ENCODE data around the gene UTP11.
A peak's percentile ranks its signal among the peaks of the same experiment; 100 is the strongest.

Gene UTP11

DNA sequence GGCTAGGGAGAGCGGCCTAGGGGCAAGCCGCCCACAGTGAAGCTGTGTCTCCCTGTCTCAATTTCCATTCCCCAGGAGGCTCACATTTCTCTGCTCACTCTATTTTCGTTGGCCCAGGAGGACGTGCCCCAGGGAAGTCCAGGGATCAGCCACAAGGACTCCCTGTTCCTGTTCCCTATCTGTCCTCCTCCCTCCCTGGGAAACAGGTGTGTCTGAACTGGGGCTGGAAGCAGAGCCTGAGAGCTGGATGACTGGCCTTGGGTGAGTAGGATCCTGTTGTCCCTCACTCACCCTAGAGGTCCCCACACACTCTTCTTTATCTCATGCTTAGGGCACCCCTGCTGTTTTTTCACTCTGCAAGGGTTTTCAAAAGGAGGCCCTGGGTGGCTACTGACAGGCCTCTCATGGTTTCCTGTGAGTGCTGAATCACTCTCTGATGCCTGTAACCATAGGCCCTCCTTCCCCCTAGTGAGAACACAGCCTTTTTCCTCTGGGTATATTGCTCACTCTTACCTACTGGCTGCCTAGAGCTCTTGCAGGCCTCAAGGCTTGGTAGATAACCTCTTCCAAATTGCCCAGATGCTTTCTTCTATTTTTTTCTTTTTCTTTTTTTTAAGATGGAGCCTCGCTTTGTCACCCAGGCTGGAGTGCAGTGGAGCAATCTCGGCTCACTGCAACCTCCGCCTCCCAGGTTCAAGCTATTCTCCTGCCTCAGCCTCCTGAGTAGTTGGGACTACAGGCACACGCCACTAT is 3.3 kb upstream of the UTP11 start:
- Mint-ChIP-seq H3K9me3 (no peaks in the 10 kb centered on the region), H3K4me1 (ENCODE audit: low read depth) (peaks cover 45% of the 10 kb centered on the region), H3K36me3 (ENCODE audit: low read depth) (peaks cover 20% of the 10 kb centered on the region), H3K27me3 (no peaks in the 10 kb centered on the region), H3K4me3 (no peak overlapping the region), H3K27ac (peak overlapping the region; percentile 81)
- intact Hi-C loops (cut with micrococcal nuclease): no loop called here

DNA sequence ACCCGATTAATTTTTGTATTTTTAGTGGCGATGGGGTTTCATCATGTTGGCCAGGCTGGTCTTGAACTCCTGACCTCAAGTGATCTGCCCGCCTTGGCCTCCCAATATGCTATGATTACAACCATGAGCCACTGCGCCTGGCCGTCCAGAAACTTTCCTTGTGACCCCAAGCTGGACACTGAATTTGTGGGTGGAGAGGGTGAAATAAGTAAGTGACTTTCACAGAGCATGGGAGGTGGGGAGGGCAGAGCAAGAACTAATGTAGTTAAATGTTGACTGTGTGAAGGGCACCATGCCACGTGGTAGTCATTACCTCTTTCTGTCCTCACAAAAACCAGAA is 2.7 kb upstream of the UTP11 start:
- no peaks in the 10 kb centered on the region for H3K9me3 Mint-ChIP-seq
- H3K27me3 Mint-ChIP-seq: no peaks in the 10 kb centered on the region
- peaks cover 16% of the 10 kb centered on the region for H3K36me3 Mint-ChIP-seq (ENCODE audit: low read depth)
- peaks cover 44% of the 10 kb centered on the region for H3K4me1 Mint-ChIP-seq (ENCODE audit: low read depth)
- no peak overlapping the region for H3K4me3 Mint-ChIP-seq
- intact Hi-C loops (cut with micrococcal nuclease): loop anchor here (10.0 kb wide), 1 partner anchor 315 kb away; the partner anchor contains the start of gene CDCA8
- peak overlapping the region; percentile 81 for H3K27ac Mint-ChIP-seq

DNA sequence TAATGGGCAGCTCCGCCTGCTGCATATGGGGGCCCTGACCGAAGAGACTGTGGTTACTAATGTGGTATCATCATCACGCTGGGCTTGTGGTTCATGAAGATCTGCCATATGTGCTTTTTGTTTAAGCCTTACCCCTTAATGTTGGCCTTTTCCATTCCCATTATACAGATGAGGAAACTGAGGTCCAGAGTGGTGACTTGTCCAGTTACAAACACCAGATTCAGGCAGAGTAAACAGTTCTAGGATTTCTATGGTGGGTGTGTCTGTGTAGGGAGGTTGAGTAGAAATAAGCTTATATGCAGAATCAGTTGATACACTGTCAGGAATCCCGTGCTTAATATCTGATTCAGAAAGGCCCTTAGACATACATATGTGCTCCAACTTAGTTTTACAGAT is 691 bp downstream of the UTP11 start:
- intact Hi-C loops (cut with micrococcal nuclease): loop anchor here (10.0 kb wide), 1 partner anchor 318 kb away; the partner anchor contains the start of gene CDCA8
- H3K36me3 Mint-ChIP-seq (ENCODE audit: low read depth): peaks cover 46% of the 10 kb centered on the region
- H3K27me3 Mint-ChIP-seq: no peaks in the 10 kb centered on the region
- no peaks in the 10 kb centered on the region for H3K9me3 Mint-ChIP-seq
- H3K4me1 Mint-ChIP-seq (ENCODE audit: low read depth): peaks cover 43% of the 10 kb centered on the region
- peak overlapping the region; percentile 98 for H3K4me3 Mint-ChIP-seq
- H3K27ac Mint-ChIP-seq: peak overlapping the region; percentile 95

DNA sequence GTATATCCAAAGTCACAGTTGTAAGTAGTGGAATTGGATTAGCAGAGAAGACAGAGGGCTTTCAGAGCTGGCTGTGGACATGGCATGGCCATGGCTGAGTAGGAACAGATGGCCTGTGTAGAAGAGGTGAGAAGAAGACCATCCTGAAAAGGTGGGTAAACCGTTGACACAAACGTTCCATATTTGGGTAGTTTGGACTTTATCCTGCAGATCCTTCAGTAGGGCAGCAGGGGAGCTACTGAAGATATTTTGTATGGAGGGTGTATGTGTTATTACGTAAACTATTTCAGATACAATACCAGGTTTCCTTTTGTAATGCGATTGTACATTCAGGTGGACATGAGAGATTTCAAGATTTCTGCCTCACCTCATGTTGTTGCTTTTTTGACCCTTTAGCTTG is 1.6 kb downstream of the UTP11 start:
- intact Hi-C loops (cut with micrococcal nuclease): loop anchor here (10.0 kb wide), 1 partner anchor 319 kb away; the partner anchor contains the start of gene CDCA8
- no peaks in the 10 kb centered on the region for H3K9me3 Mint-ChIP-seq

DNA sequence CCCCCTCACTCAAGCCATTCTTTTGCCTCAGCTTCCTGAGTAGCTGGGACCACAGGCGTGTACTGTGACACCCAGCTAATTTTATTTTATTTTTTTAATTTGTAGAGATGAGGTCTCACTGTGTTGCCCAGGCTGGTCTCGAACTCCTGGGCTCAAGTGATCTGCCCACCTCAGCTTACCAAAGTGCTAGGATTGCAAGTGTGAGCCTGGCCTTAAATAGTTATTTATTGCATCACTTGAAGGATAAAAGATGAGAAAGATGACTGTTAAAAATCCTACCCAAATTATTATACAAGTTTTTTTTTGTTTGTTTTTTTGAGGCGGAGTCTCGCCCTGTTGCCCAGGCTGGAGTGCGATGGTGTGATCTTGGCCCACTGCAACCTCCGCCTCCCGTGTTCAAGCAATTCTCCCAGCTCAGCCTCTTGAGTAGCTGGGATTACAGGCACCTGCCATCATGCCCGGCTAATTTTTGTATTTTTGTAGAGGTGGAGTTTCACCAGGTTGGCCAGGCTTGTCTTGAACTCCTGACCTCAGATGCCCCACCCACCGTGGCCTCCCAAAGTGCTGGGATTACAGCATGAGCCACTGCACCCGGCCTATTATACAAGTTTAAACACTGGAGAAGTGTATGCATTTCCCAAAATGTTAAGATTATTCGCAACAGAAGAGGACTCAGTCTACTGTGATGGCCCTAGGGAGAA is 2.3 kb downstream of the UTP11 start:
- H3K36me3 Mint-ChIP-seq (ENCODE audit: low read depth): peaks cover 63% of the 10 kb centered on the region

More for the DNA sequence above, 1.6 kb downstream of the UTP11 start:
- H3K36me3 Mint-ChIP-seq (ENCODE audit: low read depth): peaks cover 56% of the 10 kb centered on the region
- H3K4me1 Mint-ChIP-seq (ENCODE audit: low read depth): peaks cover 38% of the 10 kb centered on the region
- H3K27me3 Mint-ChIP-seq: no peaks in the 10 kb centered on the region
- H3K27ac Mint-ChIP-seq: peak overlapping the region; percentile 95
- no peak overlapping the region for H3K4me3 Mint-ChIP-seq

DNA sequence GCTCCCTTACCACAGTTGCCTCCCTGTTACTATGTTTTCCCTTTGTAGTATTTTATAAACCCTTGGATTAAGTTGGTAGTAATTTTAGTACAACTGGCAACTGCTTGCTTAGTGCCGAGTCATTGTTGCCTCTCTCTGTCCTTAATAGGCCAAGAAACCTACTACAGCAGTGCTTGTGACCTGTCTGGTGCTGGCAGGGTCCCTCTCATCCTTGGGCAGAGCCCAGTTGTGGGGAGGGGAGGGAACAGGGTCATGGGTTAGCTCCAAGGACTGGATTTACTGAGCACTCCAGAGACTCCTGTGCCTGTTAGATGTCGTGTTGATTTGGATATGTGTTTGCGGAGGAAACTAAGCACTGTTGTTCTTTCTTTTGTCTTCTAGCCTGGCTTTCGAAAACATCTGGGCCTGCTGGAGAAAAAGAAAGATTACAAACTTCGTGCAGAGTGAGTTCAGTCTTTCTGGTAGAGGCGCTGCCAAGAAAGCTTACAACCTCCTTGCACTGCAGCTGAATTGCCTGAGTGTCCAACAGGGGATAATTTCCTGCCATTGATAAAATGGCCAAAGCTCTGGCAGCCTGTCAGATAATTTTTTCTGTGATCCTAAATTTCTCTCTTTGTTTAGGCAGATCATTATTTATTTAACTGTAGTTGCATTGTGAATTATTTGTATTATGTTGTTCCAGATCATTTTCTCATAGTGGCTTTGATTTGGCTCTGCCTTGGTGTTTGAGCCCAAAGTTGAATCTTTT is 3.6 kb downstream of the UTP11 start:
- peak overlapping the region; percentile 42 for H3K27ac Mint-ChIP-seq
- peaks cover 26% of the 10 kb centered on the region for H3K4me1 Mint-ChIP-seq (ENCODE audit: low read depth)
- H3K4me3 Mint-ChIP-seq: no peak overlapping the region
- H3K9me3 Mint-ChIP-seq: no peaks in the 10 kb centered on the region
- intact Hi-C loops (cut with micrococcal nuclease): loop anchor here (10.0 kb wide), 1 partner anchor 321 kb away; the partner anchor contains the start of gene CDCA8
- H3K36me3 Mint-ChIP-seq (ENCODE audit: low read depth): peaks cover 75% of the 10 kb centered on the region
- no peaks in the 10 kb centered on the region for H3K27me3 Mint-ChIP-seq

More for the DNA sequence above, 2.3 kb downstream of the UTP11 start:
- Mint-ChIP-seq H3K27me3 (no peaks in the 10 kb centered on the region), H3K27ac (no peak overlapping the region), H3K4me1 (ENCODE audit: low read depth) (peaks cover 31% of the 10 kb centered on the region), H3K4me3 (no peak overlapping the region), H3K9me3 (no peaks in the 10 kb centered on the region)
- intact Hi-C loops (cut with micrococcal nuclease): loop anchor here (10.0 kb wide), 1 partner anchor 320 kb away; the partner anchor contains the start of gene CDCA8

DNA sequence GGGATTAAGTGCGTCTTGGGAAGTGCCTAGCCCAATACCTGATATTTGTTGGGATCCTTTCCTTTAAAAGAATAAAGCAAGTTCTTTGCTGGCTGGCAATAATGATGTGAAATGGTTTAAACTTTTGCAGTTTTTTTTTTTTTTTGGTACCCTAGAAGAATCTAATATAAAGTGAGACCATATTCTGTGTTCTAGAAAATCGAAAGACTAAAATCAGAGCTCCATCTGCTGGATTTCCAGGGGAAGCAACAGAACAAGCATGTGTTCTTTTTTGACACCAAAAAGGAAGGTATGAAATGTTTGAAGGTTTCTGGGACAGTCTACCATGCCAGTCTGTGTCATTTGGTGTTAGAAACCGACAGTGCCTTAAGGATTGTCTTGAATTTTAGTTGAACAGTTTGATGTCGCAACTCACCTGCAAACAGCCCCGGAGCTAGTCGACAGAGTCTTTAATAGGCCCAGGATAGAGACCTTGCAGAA is 6.4 kb downstream of the UTP11 start:
- Mint-ChIP-seq H3K4me3 (no peak overlapping the region), H3K36me3 (ENCODE audit: low read depth) (peaks cover 89% of the 10 kb centered on the region), H3K9me3 (no peaks in the 10 kb centered on the region), H3K27me3 (no peaks in the 10 kb centered on the region), H3K27ac (no peak overlapping the region), H3K4me1 (ENCODE audit: low read depth) (peaks cover 14% of the 10 kb centered on the region)
- intact Hi-C loops (cut with micrococcal nuclease): loop anchor here (2.0 to 10.0 kb wide), 2 partner anchors 28 to 324 kb away; partner anchors contain the start of genes CDCA8 and SF3A3

DNA sequence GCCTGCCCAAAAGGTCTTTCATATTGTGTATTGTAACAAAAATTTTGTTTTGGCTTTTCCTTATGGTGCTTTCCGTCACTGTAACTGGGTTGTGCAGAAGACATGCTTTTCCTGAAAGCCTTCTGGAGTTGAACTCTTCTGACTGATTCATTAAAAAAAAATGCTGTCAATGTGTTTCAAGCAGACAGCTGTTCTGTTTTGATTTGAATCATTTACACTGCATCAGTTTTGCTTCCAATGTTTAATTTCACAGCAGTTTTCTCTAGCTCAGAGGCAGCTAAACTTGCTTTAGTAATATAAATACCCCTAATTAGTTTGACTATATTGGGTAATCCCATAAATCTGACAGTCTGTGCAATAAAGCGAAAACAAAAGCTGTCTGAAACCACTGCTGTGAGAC is 7.9 kb downstream of the UTP11 start:
- peaks cover 5% of the 10 kb centered on the region for H3K4me1 Mint-ChIP-seq (ENCODE audit: low read depth)
- H3K27me3 Mint-ChIP-seq: no peaks in the 10 kb centered on the region
- no peaks in the 10 kb centered on the region for H3K9me3 Mint-ChIP-seq
- H3K36me3 Mint-ChIP-seq (ENCODE audit: low read depth): peaks cover 95% of the 10 kb centered on the region
- intact Hi-C loops (cut with micrococcal nuclease): no loop called here
- no peak overlapping the region for H3K27ac Mint-ChIP-seq
- H3K4me3 Mint-ChIP-seq: no peak overlapping the region

DNA sequence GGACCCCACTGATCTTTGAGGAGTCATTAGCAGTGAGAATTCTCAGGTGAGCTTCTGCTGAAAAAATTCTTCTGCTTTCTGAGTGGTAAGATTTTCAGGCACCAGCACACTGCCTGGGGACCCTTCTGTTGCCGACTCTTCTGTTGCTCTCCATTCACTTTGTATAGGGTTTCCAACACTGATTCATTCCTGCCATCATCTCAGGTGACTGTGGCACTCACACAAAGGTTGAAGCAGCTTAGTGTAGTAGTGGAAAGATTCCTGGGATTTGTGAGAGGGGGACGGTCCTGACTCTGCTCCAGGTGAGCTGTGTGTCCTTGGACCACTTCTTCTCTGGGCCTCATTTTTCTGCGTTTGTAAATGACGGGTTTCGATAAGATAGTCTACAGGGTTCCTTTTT is 9.4 kb downstream of the UTP11 start:
- Mint-ChIP-seq H3K27me3 (no peaks in the 10 kb centered on the region), H3K4me3 (no peak overlapping the region), H3K36me3 (ENCODE audit: low read depth) (peaks cover 98% of the 10 kb centered on the region), H3K9me3 (no peaks in the 10 kb centered on the region), H3K27ac (no peak overlapping the region), H3K4me1 (ENCODE audit: low read depth) (peaks cover 8% of the 10 kb centered on the region)
- intact Hi-C loops (cut with micrococcal nuclease): no loop called here

DNA sequence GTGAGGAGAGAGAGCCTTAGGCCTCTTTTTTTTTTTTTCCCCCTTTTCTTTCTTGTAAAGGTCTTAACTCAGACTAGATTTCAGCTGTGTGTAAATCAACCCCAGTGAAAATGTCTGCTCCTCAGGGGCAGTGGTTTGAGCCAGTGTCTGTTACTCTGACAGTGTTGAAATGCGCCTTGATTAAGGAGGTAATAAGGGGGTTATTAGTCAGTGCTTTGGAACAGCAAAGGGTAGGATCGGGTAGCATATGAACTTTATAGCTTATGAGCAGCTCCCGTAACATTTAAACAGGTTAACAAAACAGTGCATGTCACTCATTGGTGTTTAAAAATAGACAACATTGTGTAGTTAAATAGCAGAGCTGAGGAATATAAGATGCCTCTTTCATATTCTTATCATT is 10.3 kb downstream of the UTP11 start:
- Mint-ChIP-seq H3K36me3 (ENCODE audit: low read depth) (peaks cover 94% of the 10 kb centered on the region), H3K27me3 (no peaks in the 10 kb centered on the region), H3K9me3 (no peaks in the 10 kb centered on the region), H3K27ac (no peak overlapping the region), H3K4me1 (ENCODE audit: low read depth) (peaks cover 8% of the 10 kb centered on the region), H3K4me3 (no peak overlapping the region)
- intact Hi-C loops (cut with micrococcal nuclease): no loop called here

DNA sequence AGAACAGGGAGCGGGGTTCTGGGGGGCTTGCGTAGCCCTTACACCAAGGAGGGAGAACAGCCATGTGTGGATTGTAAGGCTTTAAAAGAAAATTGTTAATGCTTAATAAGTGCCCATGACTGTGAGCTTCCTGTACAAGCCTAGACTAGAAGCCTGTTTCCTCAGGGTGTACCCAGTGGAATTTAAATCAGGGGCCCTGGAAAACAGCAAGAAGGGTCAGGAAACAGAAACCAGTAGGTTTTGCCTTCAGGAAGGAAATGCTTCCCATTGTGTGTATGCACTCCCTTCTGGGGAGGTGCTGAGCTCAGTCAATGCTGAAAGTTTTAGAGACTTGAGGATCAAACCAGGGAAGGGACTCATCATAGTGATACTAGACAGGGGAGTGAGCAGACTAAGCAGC is 12.7 kb downstream of the UTP11 start:
- no peaks in the 10 kb centered on the region for H3K9me3 Mint-ChIP-seq
- no peak overlapping the region for H3K4me3 Mint-ChIP-seq
- H3K4me1 Mint-ChIP-seq (ENCODE audit: low read depth): peaks cover 26% of the 10 kb centered on the region
- no peak overlapping the region for H3K27ac Mint-ChIP-seq
- peaks cover 70% of the 10 kb centered on the region for H3K36me3 Mint-ChIP-seq (ENCODE audit: low read depth)
- intact Hi-C loops (cut with micrococcal nuclease): loop anchor here (5.0 kb wide), 1 partner anchor 812 kb away; no protein-coding TSS in a partner anchor
- no peaks in the 10 kb centered on the region for H3K27me3 Mint-ChIP-seq

DNA sequence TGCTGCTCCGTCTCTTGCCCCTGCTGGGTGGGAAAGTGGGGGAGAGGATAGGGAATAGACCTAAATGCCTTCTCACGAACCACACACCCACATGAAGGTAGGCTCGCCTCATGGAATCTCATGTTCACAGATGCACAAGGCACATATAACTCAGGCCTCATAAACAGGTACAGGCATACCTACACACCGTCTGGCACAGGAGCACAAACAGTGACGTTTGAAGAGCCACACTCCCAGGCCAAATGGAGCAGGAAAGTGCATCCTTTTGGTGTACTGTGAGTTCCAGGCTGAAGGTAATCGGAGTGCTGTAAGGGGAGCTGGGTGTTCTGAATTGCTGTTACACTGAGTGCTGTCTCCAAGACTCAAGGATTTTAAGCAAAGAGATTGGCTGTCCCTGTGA is 13.1 kb downstream of the UTP11 start:
- Mint-ChIP-seq H3K27me3 (peaks cover 4% of the 10 kb centered on the region), H3K4me3 (no peak overlapping the region), H3K27ac (no peak overlapping the region), H3K9me3 (no peaks in the 10 kb centered on the region), H3K4me1 (ENCODE audit: low read depth) (peaks cover 30% of the 10 kb centered on the region), H3K36me3 (ENCODE audit: low read depth) (peaks cover 66% of the 10 kb centered on the region)
- intact Hi-C loops (cut with micrococcal nuclease): loop anchor here (5.0 kb wide), 1 partner anchor 812 kb away; no protein-coding TSS in a partner anchor

DNA sequence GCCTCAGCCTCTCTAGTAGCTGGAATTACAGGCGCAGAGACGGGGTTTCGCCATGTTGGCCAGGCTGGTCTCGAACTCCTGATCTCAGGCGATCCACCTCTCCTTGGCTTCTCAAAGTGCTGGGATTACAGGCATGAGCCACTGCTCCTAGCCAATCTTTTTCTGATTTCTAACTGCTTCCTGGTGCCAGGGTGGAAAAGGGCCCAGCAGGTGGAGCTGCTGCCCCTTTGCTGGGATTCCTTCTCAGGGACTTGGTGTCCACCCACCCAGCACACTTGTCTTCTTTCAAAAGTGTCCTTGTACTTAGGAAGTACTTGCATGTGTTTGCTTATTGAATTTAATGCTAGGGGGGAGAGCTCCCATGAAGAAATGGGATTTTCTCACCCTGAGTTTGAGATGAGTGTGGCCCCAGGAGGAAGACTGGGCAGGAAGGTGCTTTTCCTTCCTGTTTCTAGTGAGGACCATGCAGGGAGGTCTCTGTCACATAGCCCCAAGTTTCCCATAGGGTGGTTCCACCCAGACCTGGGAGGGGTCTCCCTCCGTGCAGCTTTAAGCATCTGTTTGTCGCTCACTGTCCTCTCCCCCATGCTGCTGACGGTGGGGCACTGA is 14.2 kb downstream of the UTP11 start:
- Mint-ChIP-seq H3K27ac (no peak overlapping the region), H3K4me1 (ENCODE audit: low read depth) (peaks cover 41% of the 10 kb centered on the region), H3K36me3 (ENCODE audit: low read depth) (peaks cover 56% of the 10 kb centered on the region)

More for the DNA sequence above, 14.2 kb downstream of the UTP11 start:
- H3K9me3 Mint-ChIP-seq: no peaks in the 10 kb centered on the region
- peaks cover 14% of the 10 kb centered on the region for H3K27me3 Mint-ChIP-seq
- intact Hi-C loops (cut with micrococcal nuclease): loop anchor here (5.0 kb wide), 1 partner anchor 811 kb away; no protein-coding TSS in a partner anchor
- no peak overlapping the region for H3K4me3 Mint-ChIP-seq
